Measurements from ENCODE around the gene ICAM5. TPM values are rescaled to one million over a fixed set of nuclear protein-coding genes. Genes with fewer than 3 reads are reported as not detected.

Gene ICAM5
- total RNA-seq, 1 donor from 2014 or later, result 2.0 TPM

- no peaks in the 10 kb centered on the region for H3K27me3 Mint-ChIP-seq (ENCODE audit: unreplicated experiment)
- H3K4me3 Mint-ChIP-seq (ENCODE audit: unreplicated experiment), result peak within 1 kb of the TSS; percentile 96
These were observed 37.7 kb upstream of the ICAM5 start, which contains the start of gene MRPL4 for GRCh38 chr19:10251792-10252694. TSS of gene MRPL4 (plus strand) at chr19:10252214. CDS start at chr19:10252254, 40 bp downstream.

GRCh38 chr19:10252707-10253106 is 37.0 kb upstream of the ICAM5 start:
- DNase-seq (ENCODE audit: extremely low spot score, unreplicated experiment), result no peak
- H3K4me1 Mint-ChIP-seq (ENCODE audit: unreplicated experiment), result peaks cover 17% of the 10 kb centered on the region
- no peaks in the 10 kb centered on the region for H3K9me3 Mint-ChIP-seq (ENCODE audit: unreplicated experiment)

More at GRCh38 chr19:10251792-10252694, 37.7 kb upstream of the ICAM5 start, which contains the start of gene MRPL4:
- Mint-ChIP-seq H3K27ac (ENCODE audit: unreplicated experiment) (peak within 1 kb of the TSS; percentile 95), H3K9me3 (ENCODE audit: unreplicated experiment) (no peaks in the 10 kb centered on the region), H3K4me1 (ENCODE audit: unreplicated experiment) (peaks cover 17% of the 10 kb centered on the region), H3K36me3 (ENCODE audit: unreplicated experiment) (peaks cover 9% of the 10 kb centered on the region)
- no peak for TF ChIP-seq CTCF (IDR thresholded peaks at IDR 0.05)
- peak; percentile 97 for DNase-seq (ENCODE audit: extremely low spot score, unreplicated experiment)

GRCh38 chr19:10254244-10254643 is 35.5 kb upstream of the ICAM5 start:
- DNase-seq (ENCODE audit: extremely low spot score, unreplicated experiment), result no peak
- H3K36me3 Mint-ChIP-seq (ENCODE audit: unreplicated experiment), result peaks cover 18% of the 10 kb centered on the region
- TF ChIP-seq CTCF (IDR thresholded peaks at IDR 0.05), result no peak
- H3K27ac Mint-ChIP-seq (ENCODE audit: unreplicated experiment), result no peak overlapping the region
- peaks cover 17% of the 10 kb centered on the region for H3K4me1 Mint-ChIP-seq (ENCODE audit: unreplicated experiment)
- H3K4me3 Mint-ChIP-seq (ENCODE audit: unreplicated experiment), result no peak overlapping the region
- H3K9me3 Mint-ChIP-seq (ENCODE audit: unreplicated experiment), result no peaks in the 10 kb centered on the region
- H3K27me3 Mint-ChIP-seq (ENCODE audit: unreplicated experiment), result no peaks in the 10 kb centered on the region

More at GRCh38 chr19:10252707-10253106, 37.0 kb upstream of the ICAM5 start:
- Mint-ChIP-seq H3K27me3 (ENCODE audit: unreplicated experiment) (no peaks in the 10 kb centered on the region), H3K36me3 (ENCODE audit: unreplicated experiment) (peaks cover 16% of the 10 kb centered on the region), H3K4me3 (ENCODE audit: unreplicated experiment) (peak overlapping the region; percentile 96), H3K27ac (ENCODE audit: unreplicated experiment) (peak overlapping the region; percentile 95)
- no peak for TF ChIP-seq CTCF (IDR thresholded peaks at IDR 0.05)

GRCh38 chr19:10255358-10255757 is 34.4 kb upstream of the ICAM5 start:
- Mint-ChIP-seq H3K9me3 (ENCODE audit: unreplicated experiment) (no peaks in the 10 kb centered on the region), H3K36me3 (ENCODE audit: unreplicated experiment) (peaks cover 18% of the 10 kb centered on the region), H3K4me1 (ENCODE audit: unreplicated experiment) (peaks cover 14% of the 10 kb centered on the region), H3K27me3 (ENCODE audit: unreplicated experiment) (no peaks in the 10 kb centered on the region), H3K27ac (ENCODE audit: unreplicated experiment) (no peak overlapping the region), H3K4me3 (ENCODE audit: unreplicated experiment) (no peak overlapping the region)
- TF ChIP-seq CTCF (IDR thresholded peaks at IDR 0.05), result no peak
- DNase-seq (ENCODE audit: extremely low spot score, unreplicated experiment), result no peak

- H3K27me3 Mint-ChIP-seq (ENCODE audit: unreplicated experiment), result no peaks in the 10 kb centered on the region
- H3K36me3 Mint-ChIP-seq (ENCODE audit: unreplicated experiment), result peaks cover 18% of the 10 kb centered on the region
- no peak for TF ChIP-seq CTCF (IDR thresholded peaks at IDR 0.05)
- no peaks in the 10 kb centered on the region for H3K9me3 Mint-ChIP-seq (ENCODE audit: unreplicated experiment)
- no peak overlapping the region for H3K4me3 Mint-ChIP-seq (ENCODE audit: unreplicated experiment)
- peaks cover 11% of the 10 kb centered on the region for H3K4me1 Mint-ChIP-seq (ENCODE audit: unreplicated experiment)
- H3K27ac Mint-ChIP-seq (ENCODE audit: unreplicated experiment), result no peak overlapping the region
- DNase-seq (ENCODE audit: extremely low spot score, unreplicated experiment), result no peak
These were observed 33.2 kb upstream of the ICAM5 start for GRCh38 chr19:10256551-10256950.
